ENCODE measurements around the gene SLC25A42.
"Not testable (repeated sequence)": the region's sequence is repeated elsewhere in the genome, so short reads cannot be mapped to it uniquely, and the experiment has no call there.

The SLC25A42 gene

DNA sequence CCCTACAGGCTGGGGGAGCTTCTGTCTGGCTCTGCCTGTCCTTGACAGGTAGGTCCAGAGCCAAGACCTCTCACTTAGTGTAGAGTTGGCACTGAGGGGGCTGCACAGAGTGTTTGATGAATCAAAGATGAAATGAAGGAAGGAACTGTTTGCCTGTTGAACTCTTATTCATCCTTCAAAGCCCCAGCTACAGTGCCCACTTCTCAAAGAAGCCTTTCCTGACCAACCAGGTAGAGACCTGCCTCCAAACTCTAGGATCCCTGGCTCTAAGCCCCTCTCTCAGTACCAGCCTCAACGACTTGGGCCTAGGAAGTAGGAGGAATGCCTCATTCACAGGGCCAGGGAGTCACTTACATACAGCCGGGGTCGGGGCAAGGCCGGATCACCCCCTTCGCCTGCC is 83.5 kb downstream of the SLC25A42 start:
- H3K18ac ChIP-seq (ENCODE audit: low read depth in 1 of 2, low read length in 2 of 2), result no peak overlapping the region
- DNase-seq, result no peak

DNA sequence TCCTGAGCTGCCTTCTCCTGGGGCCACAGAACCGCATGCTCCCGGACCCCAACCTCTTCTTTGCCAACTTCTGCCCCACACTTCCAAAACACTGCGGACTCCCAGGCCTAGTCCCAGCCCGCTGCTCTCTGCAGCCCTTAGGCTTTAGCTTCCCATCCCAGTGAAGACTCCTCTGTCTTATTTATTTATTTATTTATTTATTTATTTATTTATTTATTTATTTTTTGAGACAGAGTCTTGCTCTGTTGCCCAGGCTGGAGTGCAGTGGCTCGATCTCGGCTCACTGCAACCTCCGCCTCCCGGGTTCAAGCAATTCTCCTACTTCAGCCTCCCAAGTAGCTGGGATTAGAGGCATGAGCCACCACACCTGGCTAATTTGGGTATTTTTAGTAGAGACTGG is 84.7 kb downstream of the SLC25A42 start:
- WGBS, result 99% methylated on average over 6 of the region's 8 CpGs
- not testable (repeated sequence) for H3K23ac ChIP-seq (ENCODE audit: low read length in 2 of 2); DNase-seq

More for the DNA sequence above, 83.5 kb downstream of the SLC25A42 start:
- Histone ChIP-seq H3K4me3 (ENCODE audit: insufficient read depth in 1 of 2, low read depth in 1 of 2, low read length in 2 of 2) (no peak overlapping the region), H2AFZ (ENCODE audit: low read depth, low read length) (no peak overlapping the region), H3K9ac (ENCODE audit: low read length) (no peak overlapping the region), H3K79me1 (replicated peaks; ENCODE audit: low read length, poor library complexity, severe bottlenecking) (no peaks in the 10 kb centered on the region), H3K23ac (ENCODE audit: low read length in 2 of 2) (no peak overlapping the region), H2BK15ac (ENCODE audit: low read depth, poor library complexity, severe bottlenecking) (no peak overlapping the region), H3K27ac (ENCODE audit: low read length, poor library complexity, severe bottlenecking) (no peak overlapping the region), H3K36me3 (ENCODE audit: control insufficient read depth in 1 of 2, insufficient read depth in 2 of 2, low read depth in 1 of 2, low read length in 2 of 2) (peaks cover 10 to 14% of the 10 kb centered on the region in 2 experiments), H2BK5ac (ENCODE audit: low read depth, low read length, poor library complexity, severe bottlenecking) (no peak overlapping the region), H2BK12ac (ENCODE audit: low read length in 2 of 2) (no peak overlapping the region), H2AK5ac (ENCODE audit: low read length, severe bottlenecking) (no peak overlapping the region), H4K91ac (ENCODE audit: low read length) (no peak overlapping the region), H3K4me1 (ENCODE audit: control insufficient read depth, insufficient read depth, low read depth, low read length) (no peaks in the 10 kb centered on the region), H2BK120ac (ENCODE audit: low read depth, low read length) (no peak overlapping the region), H3K27me3 (ENCODE audit: control insufficient read depth in 1 of 2, insufficient read depth in 1 of 2, low read length in 2 of 2) (peaks cover 0 to under 1% of the 10 kb centered on the region in 2 experiments), H3K14ac (ENCODE audit: low read length in 2 of 2) (no peak overlapping the region), H3K9me3 (ENCODE audit: control insufficient read depth, low read length) (no peaks in the 10 kb centered on the region), H3K4me2 (ENCODE audit: low read length, poor library complexity, severe bottlenecking) (no peak overlapping the region), H3K4ac (ENCODE audit: low read depth in 1 of 2, low read length in 2 of 2) (no peak overlapping the region), H4K8ac (ENCODE audit: low read length) (no peak overlapping the region)
- 96% methylated on average over 5 of the region's 5 CpGs for WGBS

DNA sequence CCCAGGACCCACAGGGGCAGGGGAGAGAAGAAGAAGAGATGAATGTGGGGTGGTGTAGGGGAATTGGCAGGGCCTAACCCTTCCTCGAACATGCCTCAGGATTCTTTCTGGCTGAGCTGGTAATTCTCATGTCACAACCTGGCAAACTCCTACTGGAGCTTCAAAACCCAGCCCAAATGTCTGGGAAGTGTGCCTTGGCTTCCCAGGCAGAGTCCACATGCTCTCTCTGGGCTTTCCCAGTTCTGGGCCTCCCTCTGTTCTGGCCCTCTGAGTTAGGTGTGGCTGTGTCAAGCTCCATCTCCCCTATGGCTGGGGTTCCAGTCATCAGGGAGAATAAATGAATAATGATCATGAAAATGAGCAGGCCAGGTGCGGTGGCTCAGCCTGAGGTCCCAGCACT is 85.6 kb downstream of the SLC25A42 start:
- Histone ChIP-seq H2BK15ac (ENCODE audit: low read depth, poor library complexity, severe bottlenecking) (no peak overlapping the region), H3K4ac (ENCODE audit: low read depth in 1 of 2, low read length in 2 of 2) (no peak overlapping the region), H3K4me1 (ENCODE audit: control insufficient read depth, insufficient read depth, low read depth, low read length) (no peaks in the 10 kb centered on the region)

More for the DNA sequence above, 84.7 kb downstream of the SLC25A42 start:
- not testable (repeated sequence) for H2AFZ ChIP-seq (ENCODE audit: low read depth, low read length); H3K14ac ChIP-seq (ENCODE audit: low read length in 2 of 2); H3K27me3 ChIP-seq (ENCODE audit: control insufficient read depth in 1 of 2, insufficient read depth in 1 of 2, low read length in 2 of 2); H3K18ac ChIP-seq (ENCODE audit: low read depth in 1 of 2, low read length in 2 of 2); H3K9me3 ChIP-seq (ENCODE audit: control insufficient read depth, low read length); H3K4me3 ChIP-seq (ENCODE audit: insufficient read depth in 1 of 2, low read depth in 1 of 2, low read length in 2 of 2); H2AK5ac ChIP-seq (ENCODE audit: low read length, severe bottlenecking); H2BK5ac ChIP-seq (ENCODE audit: low read depth, low read length, poor library complexity, severe bottlenecking); H3K79me1 ChIP-seq (replicated peaks; ENCODE audit: low read length, poor library complexity, severe bottlenecking); H3K4me2 ChIP-seq (ENCODE audit: low read length, poor library complexity, severe bottlenecking); H3K4ac ChIP-seq (ENCODE audit: low read depth in 1 of 2, low read length in 2 of 2); H3K9ac ChIP-seq (ENCODE audit: low read length); H2BK120ac ChIP-seq (ENCODE audit: low read depth, low read length); H4K91ac ChIP-seq (ENCODE audit: low read length); H3K27ac ChIP-seq (ENCODE audit: low read length, poor library complexity, severe bottlenecking); H2BK15ac ChIP-seq (ENCODE audit: low read depth, poor library complexity, severe bottlenecking); H3K4me1 ChIP-seq (ENCODE audit: control insufficient read depth, insufficient read depth, low read depth, low read length); H4K8ac ChIP-seq (ENCODE audit: low read length); H2BK12ac ChIP-seq (ENCODE audit: low read length in 2 of 2)
- peaks cover 10 to 14% of the 10 kb centered on the region in 2 experiments for H3K36me3 ChIP-seq (ENCODE audit: control insufficient read depth in 1 of 2, insufficient read depth in 2 of 2, low read depth in 1 of 2, low read length in 2 of 2)

DNA sequence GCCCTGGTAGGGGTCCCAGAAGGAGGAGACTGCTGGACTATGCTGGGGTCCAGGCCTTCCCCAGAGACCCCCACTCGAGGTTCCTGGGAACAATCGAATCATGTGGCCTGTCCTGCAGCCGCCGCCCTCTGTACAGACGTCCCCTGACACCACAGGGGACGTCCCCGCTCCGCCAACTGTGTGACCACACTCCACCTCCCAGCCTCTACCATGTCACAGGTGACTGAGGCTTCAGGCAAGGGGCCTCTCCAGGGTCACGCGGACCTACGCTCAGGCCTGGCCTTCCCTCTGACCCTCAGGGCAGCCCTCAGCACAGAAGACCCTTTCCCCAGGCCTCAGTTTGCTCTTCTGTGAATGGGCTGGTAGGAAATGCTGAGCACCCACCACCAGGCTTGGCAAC is 87.6 kb downstream of the SLC25A42 start:
- Histone ChIP-seq H3K9ac (ENCODE audit: low read length) (no peak overlapping the region), H3K9me3 (ENCODE audit: control insufficient read depth, low read length) (no peaks in the 10 kb centered on the region), H3K4ac (ENCODE audit: low read depth in 1 of 2, low read length in 2 of 2) (no peak overlapping the region), H3K4me1 (ENCODE audit: control insufficient read depth, insufficient read depth, low read depth, low read length) (no peaks in the 10 kb centered on the region), H2BK15ac (ENCODE audit: low read depth, poor library complexity, severe bottlenecking) (no peak overlapping the region), H3K36me3 (ENCODE audit: control insufficient read depth in 1 of 2, insufficient read depth in 2 of 2, low read depth in 1 of 2, low read length in 2 of 2) (peaks cover 15 to 18% of the 10 kb centered on the region in 2 experiments), H2BK120ac (ENCODE audit: low read depth, low read length) (no peak overlapping the region), H3K18ac (ENCODE audit: low read depth in 1 of 2, low read length in 2 of 2) (no peak overlapping the region), H3K23ac (ENCODE audit: low read length in 2 of 2) (no peak overlapping the region), H2AFZ (ENCODE audit: low read depth, low read length) (no peak overlapping the region), H3K27ac (ENCODE audit: low read length, poor library complexity, severe bottlenecking) (no peak overlapping the region), H3K79me1 (replicated peaks; ENCODE audit: low read length, poor library complexity, severe bottlenecking) (no peaks in the 10 kb centered on the region), H3K27me3 (ENCODE audit: control insufficient read depth in 1 of 2, insufficient read depth in 1 of 2, low read length in 2 of 2) (no peaks in the 10 kb centered on the region), H3K4me2 (ENCODE audit: low read length, poor library complexity, severe bottlenecking) (no peak overlapping the region), H3K14ac (ENCODE audit: low read length in 2 of 2) (no peak overlapping the region), H2AK5ac (ENCODE audit: low read length, severe bottlenecking) (no peak overlapping the region), H4K91ac (ENCODE audit: low read length) (peak overlapping the region; percentile 65), H4K8ac (ENCODE audit: low read length) (no peak overlapping the region), H2BK5ac (ENCODE audit: low read depth, low read length, poor library complexity, severe bottlenecking) (no peak overlapping the region), H2BK12ac (ENCODE audit: low read length in 2 of 2) (no peak overlapping the region), H3K4me3 (ENCODE audit: insufficient read depth in 1 of 2, low read depth in 1 of 2, low read length in 2 of 2) (no peak overlapping the region)
- DNase-seq, result no peak
- WGBS, result 86% methylated on average over 8 of the region's 11 CpGs

More for the DNA sequence above, 85.6 kb downstream of the SLC25A42 start:
- Histone ChIP-seq H3K79me1 (replicated peaks; ENCODE audit: low read length, poor library complexity, severe bottlenecking) (no peaks in the 10 kb centered on the region), H3K27me3 (ENCODE audit: control insufficient read depth in 1 of 2, insufficient read depth in 1 of 2, low read length in 2 of 2) (no peaks in the 10 kb centered on the region), H2BK120ac (ENCODE audit: low read depth, low read length) (no peak overlapping the region), H3K27ac (ENCODE audit: low read length, poor library complexity, severe bottlenecking) (no peak overlapping the region), H2BK12ac (ENCODE audit: low read length in 2 of 2) (no peak overlapping the region), H2AK5ac (ENCODE audit: low read length, severe bottlenecking) (no peak overlapping the region), H4K8ac (ENCODE audit: low read length) (no peak overlapping the region), H3K36me3 (ENCODE audit: control insufficient read depth in 1 of 2, insufficient read depth in 2 of 2, low read depth in 1 of 2, low read length in 2 of 2) (peaks cover 10 to 14% of the 10 kb centered on the region in 2 experiments), H2BK5ac (ENCODE audit: low read depth, low read length, poor library complexity, severe bottlenecking) (no peak overlapping the region), H3K9ac (ENCODE audit: low read length) (no peak overlapping the region), H3K23ac (ENCODE audit: low read length in 2 of 2) (no peak overlapping the region), H3K4me2 (ENCODE audit: low read length, poor library complexity, severe bottlenecking) (no peak overlapping the region), H3K18ac (ENCODE audit: low read depth in 1 of 2, low read length in 2 of 2) (no peak overlapping the region), H2AFZ (ENCODE audit: low read depth, low read length) (no peak overlapping the region), H3K9me3 (ENCODE audit: control insufficient read depth, low read length) (no peaks in the 10 kb centered on the region), H3K4me3 (ENCODE audit: insufficient read depth in 1 of 2, low read depth in 1 of 2, low read length in 2 of 2) (no peak overlapping the region), H4K91ac (ENCODE audit: low read length) (no peak overlapping the region), H3K14ac (ENCODE audit: low read length in 2 of 2) (no peak overlapping the region)
- DNase-seq, result no peak
- WGBS, result 86% methylated on average over 2 of the region's 2 CpGs

Data from mesenchymal stem cell (in vitro differentiated cells and primary cell).